Measurements from ENCODE around the gene FABP6.

- TF ChIP-seq, protein P1, sequence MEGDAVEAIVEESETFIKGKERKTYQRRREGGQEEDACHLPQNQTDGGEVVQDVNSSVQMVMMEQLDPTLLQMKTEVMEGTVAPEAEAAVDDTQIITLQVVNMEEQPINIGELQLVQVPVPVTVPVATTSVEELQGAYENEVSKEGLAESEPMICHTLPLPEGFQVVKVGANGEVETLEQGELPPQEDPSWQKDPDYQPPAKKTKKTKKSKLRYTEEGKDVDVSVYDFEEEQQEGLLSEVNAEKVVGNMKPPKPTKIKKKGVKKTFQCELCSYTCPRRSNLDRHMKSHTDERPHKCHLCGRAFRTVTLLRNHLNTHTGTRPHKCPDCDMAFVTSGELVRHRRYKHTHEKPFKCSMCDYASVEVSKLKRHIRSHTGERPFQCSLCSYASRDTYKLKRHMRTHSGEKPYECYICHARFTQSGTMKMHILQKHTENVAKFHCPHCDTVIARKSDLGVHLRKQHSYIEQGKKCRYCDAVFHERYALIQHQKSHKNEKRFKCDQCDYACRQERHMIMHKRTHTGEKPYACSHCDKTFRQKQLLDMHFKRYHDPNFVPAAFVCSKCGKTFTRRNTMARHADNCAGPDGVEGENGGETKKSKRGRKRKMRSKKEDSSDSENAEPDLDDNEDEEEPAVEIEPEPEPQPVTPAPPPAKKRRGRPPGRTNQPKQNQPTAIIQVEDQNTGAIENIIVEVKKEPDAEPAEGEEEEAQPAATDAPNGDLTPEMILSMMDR (conservative IDR thresholded peaks at IDR 0.05; ENCODE audit: low read depth, low read length) = no peak
- no peak for TF ChIP-seq EZH2 (IDR thresholded peaks at IDR 0.05; ENCODE audit: borderline replicate concordance, low read depth, low read length, poor library complexity, severe bottlenecking)
These were observed 43.0 kb downstream of the FABP6 start for GRCh38 chr5:160272264-160272663.
